ENCODE measurements around the gene ELOA.
A peak's percentile ranks its signal among the peaks of the same experiment; 100 is the strongest.

ELOA gene

GRCh38 chr1:23736437-23737134 is 6.7 kb upstream of the ELOA start:
- DNase-seq (ENCODE audit: low read depth in 2 of 3, low spot score in 1 of 3) = peak in 1 of 3 donors; percentile 21

GRCh38 chr1:23741609-23742008 is 1.7 kb upstream of the ELOA start:
- no peak for DNase-seq (ENCODE audit: low read depth in 2 of 3, low spot score in 1 of 3)

- DNase-seq (ENCODE audit: low read depth in 2 of 3, low spot score in 1 of 3) = no peak
Observed at GRCh38 chr1:23742670-23743286, 493 bp upstream of the ELOA start.

- no peak for DNase-seq (ENCODE audit: low read depth in 2 of 3, low spot score in 1 of 3)
Observed at GRCh38 chr1:23745515-23745914, 2.2 kb downstream of the ELOA start.

- DNase-seq (ENCODE audit: low read depth in 2 of 3, low spot score in 1 of 3) = no peak
Observed at GRCh38 chr1:23748016-23748415, 4.7 kb downstream of the ELOA start.

GRCh38 chr1:23751050-23751814 is 8.0 kb downstream of the ELOA start:
- peak; percentile 22 to 42 (median 24) for DNase-seq (ENCODE audit: low read depth in 2 of 3, low spot score in 1 of 3)

GRCh38 chr1:23751815-23752200 is 8.5 kb downstream of the ELOA start:
- DNase-seq (ENCODE audit: low read depth in 2 of 3, low spot score in 1 of 3) = no peak

- no peak for DNase-seq (ENCODE audit: low read depth in 2 of 3, low spot score in 1 of 3)
Observed at GRCh38 chr1:23752909-23753308, 9.6 kb downstream of the ELOA start.

- DNase-seq (ENCODE audit: low read depth in 2 of 3, low spot score in 1 of 3) = no peak
Observed at GRCh38 chr1:23756676-23757075, 13.4 kb downstream of the ELOA start.

- DNase-seq (ENCODE audit: low read depth in 2 of 3, low spot score in 1 of 3) = no peak
Observed at GRCh38 chr1:23757812-23758211, 14.5 kb downstream of the ELOA start.

- DNase-seq (ENCODE audit: low read depth in 2 of 3, low spot score in 1 of 3) = no peak
Observed at GRCh38 chr1:23759277-23759676, 16.0 kb downstream of the ELOA start.

GRCh38 chr1:23763041-23763577 is 19.8 kb downstream of the ELOA start:
- no peak for DNase-seq (ENCODE audit: low read depth in 2 of 3, low spot score in 1 of 3)

GRCh38 chr1:23768733-23769132 is 25.5 kb downstream of the ELOA start:
- no peak for DNase-seq (ENCODE audit: low read depth in 2 of 3, low spot score in 1 of 3)

GRCh38 chr1:23772049-23772853 is 29.0 kb downstream of the ELOA start:
- DNase-seq (ENCODE audit: low read depth in 2 of 3, low spot score in 1 of 3) = peak; percentile 74 to 89 (median 83)

- no peak for DNase-seq (ENCODE audit: low read depth in 2 of 3, low spot score in 1 of 3)
Observed at GRCh38 chr1:23772854-23773242, 29.6 kb downstream of the ELOA start.

GRCh38 chr1:23774174-23774880 is 31.1 kb downstream of the ELOA start:
- no peak for DNase-seq (ENCODE audit: low read depth in 2 of 3, low spot score in 1 of 3)

GRCh38 chr1:23776217-23776616 is 32.9 kb downstream of the ELOA start:
- DNase-seq (ENCODE audit: low read depth in 2 of 3, low spot score in 1 of 3) = no peak

- peak; percentile 47 to 75 (median 67) for DNase-seq (ENCODE audit: low read depth in 2 of 3, low spot score in 1 of 3)
Observed at GRCh38 chr1:23777979-23778814, 34.9 kb downstream of the ELOA start, which contains the start of gene PITHD1. Gene PITHD1, plus strand, starts transcription at chr1:23778418. Its CDS starts 98 bp downstream, at chr1:23778516.

GRCh38 chr1:23779826-23780371 is 36.6 kb downstream of the ELOA start:
- DNase-seq (ENCODE audit: low read depth in 2 of 3, low spot score in 1 of 3) = no peak

Measured in stimulated activated CD4-positive, alpha-beta T cell treated with anti-CD3 and anti-CD28 coated beads, Interleukin-12 subunit alpha, Interleukin-12 subunit beta, amount 100 ng/mL, for 48 hours (primary cell).